HG03196 (cell line): ENCODE measurements around the gene INTS4.
"Not testable (repeated sequence)": the region's sequence is repeated elsewhere in the genome, so short reads cannot be mapped to it uniquely, and the experiment has no call there.

Experiments used
- ATAC-seq: cut with Tn5 transposase; IDR thresholded peaks from one replicate; pipeline ENCODE4 v1.9.1; 2021; ENCODE audit not compliant: unreplicated experiment

The INTS4 gene

DNA sequence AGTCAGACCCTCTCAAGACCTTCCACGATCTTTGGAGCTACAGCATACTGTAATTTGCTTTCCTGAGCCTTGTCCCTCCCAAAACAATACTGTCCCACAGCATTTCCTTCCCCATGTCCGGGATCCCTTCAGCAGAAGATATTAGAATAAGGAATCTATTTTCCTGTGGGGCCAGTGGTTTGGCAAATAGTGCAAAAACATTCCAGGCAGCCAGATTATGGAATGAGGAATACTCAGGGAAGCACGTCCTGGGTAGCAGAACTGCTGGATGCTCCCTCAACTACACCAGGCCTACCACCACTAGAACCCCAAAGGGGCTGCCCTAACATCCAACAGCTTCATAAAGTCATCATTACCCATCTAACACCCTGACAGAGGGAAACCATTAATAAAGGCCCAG is 112.1 kb downstream of the INTS4 start:
- ATAC-seq = no peak

DNA sequence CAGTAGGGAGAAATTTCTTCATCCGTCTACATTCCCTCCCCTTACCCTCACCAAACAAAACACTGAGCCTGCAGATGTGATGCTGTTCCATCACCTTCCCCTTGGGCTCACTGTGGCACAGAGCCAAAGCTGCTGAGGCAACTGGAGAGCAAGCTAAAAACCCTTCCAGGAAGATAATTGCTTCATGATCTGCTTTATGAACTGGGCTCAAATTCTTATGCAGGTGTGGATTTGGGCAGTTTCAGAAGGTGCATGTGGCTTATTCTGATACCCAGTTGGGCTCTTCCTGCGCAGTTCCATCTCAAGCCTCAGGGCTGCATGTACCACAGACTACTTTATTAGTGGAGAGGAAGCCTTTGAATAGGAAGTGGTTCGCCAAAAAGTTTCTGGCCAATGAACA is 115.2 kb downstream of the INTS4 start:
- ATAC-seq = no peak

DNA sequence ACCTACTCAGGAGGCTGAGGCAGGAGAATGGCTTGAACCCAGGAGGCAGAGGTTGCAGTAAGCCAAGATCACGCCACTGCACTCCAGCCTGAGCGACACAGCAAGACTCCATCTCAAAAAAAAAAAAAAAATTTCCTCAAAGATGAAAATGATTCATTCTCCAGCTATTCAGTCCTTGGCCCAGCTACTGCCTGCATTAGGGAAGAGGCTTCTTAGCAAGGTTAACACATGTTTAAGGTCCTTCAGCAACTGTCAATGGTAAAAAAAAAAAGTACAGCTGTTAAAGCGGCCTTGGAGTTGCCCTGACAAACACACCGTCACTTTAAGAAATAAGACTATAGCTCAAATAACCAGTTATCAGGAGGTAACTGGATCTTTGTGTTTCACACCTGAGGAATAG is 116.2 kb downstream of the INTS4 start:
- ATAC-seq = not testable (repeated sequence)

DNA sequence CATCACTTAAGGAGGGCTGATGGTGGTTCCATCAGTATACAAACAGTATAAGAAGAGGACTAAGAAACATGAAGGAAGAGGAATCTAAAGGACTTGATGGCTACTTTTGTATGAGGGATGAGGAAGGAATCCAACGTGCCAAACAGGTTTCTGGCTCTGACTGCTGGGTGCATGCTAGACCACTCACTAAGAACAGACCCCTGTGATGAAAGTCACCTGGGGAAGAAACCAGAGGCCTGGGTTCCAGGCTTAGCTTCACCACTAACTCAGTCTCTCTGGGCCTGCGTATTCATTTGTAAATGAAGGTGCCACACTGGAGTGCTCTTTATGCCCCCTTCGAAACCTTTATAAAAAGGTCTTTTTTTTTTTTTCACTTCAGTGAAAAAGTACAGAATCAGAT is 118.4 kb downstream of the INTS4 start:
- no peak for ATAC-seq

DNA sequence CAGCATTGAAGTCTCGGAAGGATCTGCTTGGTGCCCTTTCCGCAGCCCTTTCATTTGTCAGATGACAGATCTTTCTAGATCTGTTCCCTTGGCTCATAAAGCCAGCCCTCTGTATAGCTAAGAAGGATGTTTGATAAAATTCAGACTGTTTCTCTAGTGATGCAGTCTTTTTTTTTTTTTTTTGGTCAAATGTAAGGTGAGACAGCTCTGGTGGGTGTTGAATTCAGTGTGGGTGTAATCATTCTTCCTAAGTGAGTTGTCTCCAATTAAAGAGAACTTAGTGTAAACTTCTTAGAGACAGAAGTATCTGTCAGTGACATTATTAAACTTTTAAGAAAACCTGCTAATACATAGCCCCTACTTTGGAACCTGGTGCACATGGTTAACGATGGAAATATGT is 120.3 kb downstream of the INTS4 start:
- ATAC-seq = no peak

DNA sequence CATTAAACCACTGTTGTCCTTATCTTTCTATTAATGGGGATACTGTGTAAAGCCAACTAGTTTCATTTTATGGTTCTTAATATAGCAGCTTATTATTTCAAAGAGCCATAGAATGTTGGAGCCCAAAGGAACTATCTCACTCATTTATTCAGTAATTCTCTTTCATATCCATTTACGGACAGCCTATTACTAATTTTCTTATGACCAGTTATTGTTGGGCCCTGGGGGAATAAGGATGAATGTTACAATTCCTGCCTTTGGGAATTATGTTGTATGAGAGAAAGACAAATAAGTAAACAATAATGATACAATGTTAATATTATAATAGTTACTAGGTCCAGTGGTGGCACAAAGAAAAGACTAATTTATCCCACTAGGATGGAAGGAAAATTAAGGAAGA is 121.1 kb downstream of the INTS4 start:
- ATAC-seq = no peak

DNA sequence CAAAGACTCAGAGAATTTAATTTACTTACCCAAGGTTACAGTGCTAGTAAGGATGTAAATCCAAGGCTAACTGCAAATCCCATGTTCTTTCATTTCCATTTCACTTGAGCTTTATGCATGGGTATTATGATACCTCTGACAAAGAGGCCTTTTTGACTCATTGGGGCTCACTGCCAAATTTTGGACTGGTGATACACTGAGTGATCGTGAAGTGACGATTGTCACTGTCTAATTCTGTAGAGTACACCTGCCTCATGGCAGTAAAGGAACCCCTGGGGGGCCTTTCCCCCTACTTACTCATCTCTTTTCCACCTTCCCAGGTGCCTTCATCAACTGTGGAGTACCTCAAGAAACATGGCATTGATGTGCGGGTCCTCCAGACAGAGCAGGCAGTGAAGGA is 122.6 kb downstream of the INTS4 start:
- ATAC-seq = no peak

DNA sequence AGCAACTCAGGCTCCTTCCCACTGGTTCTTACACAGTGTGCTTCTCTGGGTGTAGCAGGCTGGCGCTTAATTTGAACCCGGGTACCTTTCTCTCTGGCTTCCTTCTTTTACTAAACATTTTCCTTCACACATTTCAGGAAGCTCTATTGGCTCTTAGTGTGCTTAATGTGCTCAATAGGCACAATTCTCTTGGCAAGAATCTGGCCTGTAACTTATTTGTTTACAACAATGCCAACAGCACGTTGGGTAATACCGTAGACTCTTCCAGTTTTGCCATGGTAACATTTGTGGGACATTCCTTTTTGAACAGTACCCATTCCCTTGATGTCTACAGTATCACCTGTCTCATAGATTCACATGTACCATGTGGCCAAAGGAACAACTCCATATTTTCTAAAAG is 125.7 kb downstream of the INTS4 start:
- no peak for ATAC-seq

DNA sequence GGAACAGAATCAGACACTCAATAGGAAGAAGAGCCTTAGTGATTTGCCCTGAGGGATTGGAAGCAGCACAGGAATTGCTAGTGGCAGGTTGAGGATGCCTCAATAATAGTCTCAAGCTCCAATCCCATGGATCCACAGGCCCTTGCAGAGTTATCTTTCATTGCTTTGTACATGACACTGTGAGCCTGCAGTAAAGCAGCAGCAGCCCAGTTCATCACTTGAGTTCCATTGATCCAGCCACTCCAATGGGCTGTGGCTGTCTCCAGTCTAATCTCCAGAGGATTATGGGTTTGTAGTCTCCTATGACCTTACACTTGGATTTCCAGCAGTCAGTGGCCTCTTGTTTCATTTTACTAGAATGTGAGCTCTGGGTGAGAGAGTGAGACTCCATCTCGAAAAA is 128.1 kb downstream of the INTS4 start:
- no peak for ATAC-seq

DNA sequence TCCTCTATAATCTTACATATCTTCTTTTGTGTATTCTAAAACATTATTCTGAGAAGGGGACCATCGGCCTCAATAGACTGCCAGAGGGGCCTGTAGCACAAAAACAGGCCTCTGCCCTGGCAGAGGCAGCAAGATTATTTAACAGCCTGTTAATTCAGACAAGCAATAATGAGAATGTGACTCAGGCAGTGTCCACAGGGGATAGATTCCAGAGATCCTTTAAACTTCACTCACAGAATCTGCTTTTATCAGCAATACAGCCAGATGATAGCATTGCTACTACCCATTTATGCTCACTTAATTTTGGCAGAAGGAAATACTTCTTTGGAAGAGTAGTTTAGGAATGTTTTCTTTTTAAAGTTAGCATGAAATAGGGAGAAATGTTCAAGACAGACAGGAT is 128.7 kb downstream of the INTS4 start:
- no peak for ATAC-seq

DNA sequence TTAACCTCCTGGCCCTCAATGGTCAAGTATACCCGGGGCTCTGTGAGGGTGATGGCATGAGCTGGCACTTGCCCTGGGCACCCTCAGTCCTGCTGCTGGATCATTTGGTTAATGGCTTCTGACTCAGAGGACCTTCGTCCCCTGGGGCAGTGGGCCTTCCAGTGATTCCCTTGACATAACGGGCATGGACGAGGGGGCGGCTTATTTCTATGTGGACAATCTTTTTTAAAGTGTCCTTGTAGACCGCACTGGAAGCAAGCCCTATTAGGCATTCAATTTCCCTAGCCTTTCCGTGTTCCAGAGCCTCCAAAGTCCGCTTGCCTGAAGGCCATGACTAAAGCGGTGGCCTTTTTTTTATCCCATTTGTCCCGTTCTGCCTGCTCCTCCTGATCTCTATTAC is 133.0 kb downstream of the INTS4 start:
- ATAC-seq = not testable (repeated sequence)

DNA sequence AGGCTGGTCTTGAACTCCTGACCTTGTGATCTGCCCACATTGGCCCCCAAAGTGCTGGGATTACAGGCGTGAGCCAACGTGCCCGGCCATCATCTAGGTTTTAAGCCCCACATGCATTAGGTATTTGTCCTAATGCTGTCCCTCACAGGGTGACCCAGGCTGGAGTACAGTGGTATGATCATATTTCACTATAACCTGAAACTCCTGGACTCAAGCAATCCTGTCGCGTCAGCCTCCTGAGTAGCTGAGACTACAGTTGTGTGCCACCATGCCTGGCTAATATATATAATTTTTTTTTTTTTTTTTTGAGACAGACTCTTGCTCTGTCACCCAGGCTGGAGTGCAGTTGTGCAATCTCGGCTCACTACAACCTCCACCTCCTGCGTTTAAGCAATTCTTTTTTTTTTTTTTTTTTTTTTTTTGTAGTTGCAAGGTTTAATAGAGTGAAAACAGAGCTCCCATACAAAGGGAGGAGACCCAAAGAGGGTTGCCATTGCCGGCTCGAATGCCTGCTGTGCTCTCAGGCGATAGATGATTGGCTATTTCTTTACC is 136.5 kb downstream of the INTS4 start:
- ATAC-seq = not testable (repeated sequence)

DNA sequence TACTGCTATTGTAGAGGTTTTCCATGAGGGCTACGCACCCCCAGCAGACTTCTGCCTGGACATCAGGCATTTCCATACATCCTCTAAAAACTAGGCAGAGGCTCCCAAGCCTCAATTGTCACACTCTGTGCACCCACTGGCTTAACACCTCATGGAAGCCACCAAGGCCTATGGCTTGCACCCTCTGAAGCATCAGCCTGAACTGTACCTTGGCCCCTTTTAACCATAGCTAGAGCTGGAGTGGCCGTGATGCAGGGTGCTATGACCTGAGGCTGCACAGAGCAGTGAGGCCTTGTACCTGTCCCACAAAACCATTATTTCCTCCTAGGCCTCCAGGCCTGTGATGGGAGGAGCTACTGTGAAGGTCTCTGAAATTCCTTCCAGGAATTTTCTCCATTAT is 139.6 kb downstream of the INTS4 start:
- ATAC-seq = no peak

DNA sequence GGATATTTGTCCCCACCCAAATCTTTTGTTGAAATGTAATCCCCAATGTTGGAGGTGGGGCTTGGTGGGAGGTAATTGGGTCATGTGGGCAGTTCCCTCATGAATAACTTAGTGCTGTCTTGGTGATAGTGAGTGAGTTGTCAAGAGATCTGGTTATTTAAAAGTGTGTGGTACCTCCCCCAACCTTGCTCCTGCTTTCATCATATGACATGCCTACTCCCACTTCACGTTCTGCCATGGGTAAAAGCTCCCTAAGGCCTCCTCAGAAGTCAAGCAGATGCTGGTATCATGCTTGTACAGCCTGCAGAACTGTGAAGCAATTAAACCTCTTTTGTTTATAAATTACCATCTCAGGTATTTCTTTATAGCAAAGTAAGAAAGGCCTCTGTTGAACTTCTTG is 143.0 kb downstream of the INTS4 start:
- ATAC-seq = no peak

DNA sequence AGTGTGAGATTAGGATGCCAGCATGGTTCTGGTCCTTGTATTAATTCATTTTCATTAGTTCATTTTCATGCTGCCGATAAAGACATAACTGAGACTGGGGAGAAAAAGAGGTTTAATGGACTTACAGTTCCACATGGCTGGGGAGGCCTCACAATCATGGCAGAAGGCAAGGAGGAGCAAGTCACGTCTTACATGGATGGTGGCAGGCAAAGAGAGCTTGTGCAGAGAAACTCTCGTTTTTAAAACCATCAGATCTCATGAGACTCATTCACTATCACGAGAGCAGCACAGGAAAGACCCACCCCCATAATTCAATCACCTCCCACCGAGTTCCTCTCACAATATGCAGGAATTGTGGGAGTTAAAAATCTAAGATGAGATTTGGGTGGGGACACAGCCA is 150.8 kb downstream of the INTS4 start:
- not testable (repeated sequence) for ATAC-seq

DNA sequence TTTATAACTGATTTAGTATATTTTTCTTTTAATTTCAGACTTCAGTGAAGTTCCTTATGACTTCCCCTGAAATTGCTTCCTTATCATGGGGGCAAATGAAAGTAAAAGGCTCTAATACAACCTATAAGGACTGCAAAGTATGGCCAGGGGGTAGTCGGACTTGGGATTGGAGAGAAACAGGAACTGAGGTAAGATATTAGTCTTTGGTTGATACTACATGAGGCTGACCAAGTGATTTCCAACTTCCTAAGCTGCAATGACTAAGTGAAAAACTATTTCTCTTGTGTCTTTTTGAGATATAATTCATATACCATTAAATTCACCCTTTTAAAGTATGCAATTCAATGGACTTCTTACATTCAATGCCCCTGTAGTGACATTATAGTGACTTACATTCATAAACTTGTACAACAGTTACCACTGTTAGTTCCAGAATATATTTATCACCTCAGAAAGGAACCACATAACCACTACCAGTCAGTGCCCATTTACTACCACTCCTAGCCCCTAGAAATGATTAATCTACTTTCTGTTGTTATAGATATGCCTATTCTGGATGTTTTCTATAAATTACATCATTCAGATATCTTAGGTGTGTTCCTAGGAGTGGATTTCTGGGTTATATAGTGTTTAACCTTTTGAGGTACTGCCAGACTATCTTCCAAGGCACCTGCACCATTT is 151.9 kb downstream of the INTS4 start:
- no peak for ATAC-seq

DNA sequence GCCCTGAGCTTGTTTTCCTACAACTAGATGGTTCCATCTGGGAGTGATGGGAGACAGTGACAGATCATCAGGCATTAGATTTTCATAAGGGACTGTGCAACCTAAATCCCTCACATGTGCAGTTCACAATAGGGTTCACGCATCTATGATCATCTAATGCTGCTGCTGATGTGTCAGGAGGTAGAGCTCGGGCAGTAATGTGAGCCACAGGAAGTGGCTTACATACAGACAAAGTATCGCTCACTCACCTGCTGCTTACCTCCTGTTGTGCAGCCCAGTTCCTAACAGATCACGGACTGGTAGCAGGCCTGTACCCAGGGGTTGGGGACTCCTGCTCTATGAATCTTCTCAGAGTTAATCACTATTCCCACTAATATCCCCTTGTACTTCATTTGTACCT is 161.2 kb downstream of the INTS4 start:
- no peak for ATAC-seq

DNA sequence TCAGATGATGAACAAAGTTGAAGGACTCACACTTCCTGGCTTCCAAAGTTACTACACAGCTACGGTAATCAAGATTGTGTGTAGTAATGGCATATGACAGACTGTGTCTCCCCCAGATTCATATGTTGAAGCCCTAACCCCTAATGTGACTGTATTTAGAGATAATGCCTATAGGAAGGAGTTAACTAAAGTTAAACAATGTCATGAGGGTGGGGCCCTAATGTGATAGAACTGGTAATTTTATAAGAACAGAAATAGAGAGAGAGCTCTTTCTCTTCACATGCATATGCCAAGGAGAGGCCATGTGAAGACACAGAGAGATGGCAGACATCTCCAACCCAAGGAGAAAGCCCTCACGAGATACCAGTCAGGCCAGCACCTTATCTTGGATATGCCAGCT is 165.5 kb downstream of the INTS4 start:
- ATAC-seq = no peak
